HG03460 (cell line): ENCODE results near the gene DHRSX.
"Not testable (repeated sequence)": the region's sequence is repeated elsewhere in the genome, so short reads cannot be mapped to it uniquely, and the experiment has no call there.

Experiments used
- ATAC-seq: cut with Tn5 transposase; IDR thresholded peaks from one replicate; pipeline ENCODE4 v1.9.1; 2021; ENCODE audit not compliant: unreplicated experiment

The DHRSX gene

DNA sequence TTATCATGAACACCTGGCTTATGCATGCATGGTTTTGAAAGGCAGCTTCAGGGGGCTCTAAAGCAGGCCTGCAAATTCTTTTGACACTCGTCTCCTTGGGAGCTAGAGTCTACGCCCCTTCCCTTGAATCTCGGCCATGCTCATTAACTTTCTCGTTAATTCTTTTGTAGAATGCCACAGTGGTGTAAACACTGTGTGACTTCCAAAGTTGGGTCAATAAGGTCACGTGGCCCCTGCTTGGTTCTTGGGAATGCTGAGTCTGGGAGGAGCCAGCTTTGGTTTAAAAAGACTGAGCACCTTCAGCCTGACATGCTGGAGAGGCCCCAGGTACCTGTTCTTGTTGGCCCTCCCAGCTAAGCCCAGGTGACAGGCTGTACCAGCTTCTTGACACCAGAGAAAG, 228.4 kb downstream of the DHRSX start:
- no peak for ATAC-seq

DNA sequence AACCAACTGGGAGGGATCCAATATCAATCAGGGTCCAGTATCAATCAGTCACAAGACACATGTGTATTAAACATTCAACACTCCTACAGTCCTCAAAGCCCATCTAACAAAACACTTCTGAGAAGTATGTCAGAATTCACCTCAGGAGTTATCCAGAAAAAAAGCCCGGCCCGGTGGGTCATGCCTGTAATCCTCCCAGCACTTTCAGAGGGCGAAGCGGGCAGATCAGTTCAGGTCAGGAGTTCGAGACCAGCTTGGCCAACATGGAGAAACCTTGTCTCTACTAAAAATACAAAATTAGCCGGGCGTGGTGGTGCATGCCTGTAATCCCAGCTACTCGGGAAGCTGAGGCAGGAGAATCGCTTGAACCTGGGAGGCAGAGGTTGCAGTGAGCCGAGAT, 229.2 kb downstream of the DHRSX start:
- ATAC-seq = not testable (repeated sequence)

DNA sequence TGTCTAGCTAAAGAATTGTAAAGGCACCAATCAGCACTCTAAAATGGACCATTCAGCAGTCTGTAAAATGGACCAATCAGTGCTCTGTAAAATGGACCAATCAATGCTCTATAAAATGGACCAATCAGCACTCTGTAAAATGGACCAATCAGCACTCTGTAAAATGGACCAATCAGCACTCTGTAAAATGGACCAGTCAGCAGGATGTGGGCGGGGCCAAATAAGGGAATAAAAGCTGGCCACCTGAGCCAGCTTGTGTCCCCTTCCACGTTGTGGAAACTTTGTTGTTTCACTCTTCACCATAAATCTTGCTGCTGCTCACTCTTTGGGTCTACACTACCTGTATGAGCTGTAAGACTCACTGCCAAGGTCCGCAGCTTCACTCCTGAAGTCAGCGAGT, 230.0 kb downstream of the DHRSX start:
- ATAC-seq = not testable (repeated sequence)

DNA sequence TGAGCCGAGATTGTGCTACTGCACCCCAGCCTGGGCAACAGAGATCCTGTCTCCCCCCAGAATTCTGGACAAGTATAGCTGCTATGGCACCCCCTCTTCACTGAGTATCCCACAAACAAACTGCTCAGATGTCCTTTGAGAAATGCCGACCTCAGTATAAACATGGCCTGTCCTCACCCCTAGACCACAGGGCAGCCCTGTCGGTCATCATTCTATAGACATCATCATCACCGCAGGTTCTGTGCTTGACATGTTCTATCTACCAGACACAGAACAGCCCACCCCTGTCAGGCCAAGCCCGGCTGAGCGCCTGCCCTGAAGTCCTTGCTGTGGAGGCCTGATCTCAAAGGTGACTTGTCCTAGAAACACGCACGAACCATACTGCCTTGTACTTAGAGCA, 232.9 kb downstream of the DHRSX start:
- no peak for ATAC-seq

DNA sequence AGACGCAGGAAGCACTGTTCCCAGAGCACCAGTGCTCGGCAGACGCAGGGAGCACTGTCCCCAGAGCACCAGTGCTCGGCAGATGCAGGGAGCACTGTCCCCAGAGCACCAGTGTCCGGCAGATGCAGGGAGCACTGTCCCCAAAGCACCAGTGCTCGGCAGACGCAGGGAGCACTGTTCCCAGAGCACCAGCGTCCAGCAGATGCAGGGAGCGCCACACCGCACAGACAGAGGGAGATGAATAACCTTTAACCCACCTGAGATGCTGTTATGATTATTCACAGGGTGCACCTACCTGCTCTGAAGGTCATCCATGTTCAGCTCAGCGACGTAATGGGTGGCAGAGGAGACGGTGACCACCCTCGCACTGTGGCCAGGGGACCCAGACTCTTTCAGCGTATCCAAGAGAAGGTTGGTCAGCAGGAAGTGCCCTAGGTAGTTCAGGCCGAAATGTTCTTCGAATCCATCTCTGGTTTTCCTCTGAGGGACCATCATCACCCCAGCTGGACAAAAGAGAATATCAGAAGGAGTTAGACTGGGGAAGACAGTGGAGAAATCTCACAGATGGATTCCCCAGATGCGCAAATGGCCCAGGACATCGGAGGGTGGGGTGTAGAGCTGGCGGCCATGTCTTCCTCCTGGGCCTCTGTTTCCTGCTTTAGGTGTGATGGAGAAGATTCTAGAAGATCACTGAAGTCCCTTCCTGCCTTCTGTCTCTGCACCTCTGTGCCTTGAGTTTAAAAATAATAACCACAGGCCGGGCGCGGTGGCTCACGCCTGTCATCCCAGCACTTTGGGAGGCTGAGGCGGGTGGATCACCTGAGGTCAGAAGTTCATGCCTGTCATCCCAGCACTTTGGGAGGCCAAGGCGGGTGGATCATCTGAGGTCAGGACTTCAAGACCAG, 234.1 kb downstream of the DHRSX start:
- ATAC-seq = no peak

DNA sequence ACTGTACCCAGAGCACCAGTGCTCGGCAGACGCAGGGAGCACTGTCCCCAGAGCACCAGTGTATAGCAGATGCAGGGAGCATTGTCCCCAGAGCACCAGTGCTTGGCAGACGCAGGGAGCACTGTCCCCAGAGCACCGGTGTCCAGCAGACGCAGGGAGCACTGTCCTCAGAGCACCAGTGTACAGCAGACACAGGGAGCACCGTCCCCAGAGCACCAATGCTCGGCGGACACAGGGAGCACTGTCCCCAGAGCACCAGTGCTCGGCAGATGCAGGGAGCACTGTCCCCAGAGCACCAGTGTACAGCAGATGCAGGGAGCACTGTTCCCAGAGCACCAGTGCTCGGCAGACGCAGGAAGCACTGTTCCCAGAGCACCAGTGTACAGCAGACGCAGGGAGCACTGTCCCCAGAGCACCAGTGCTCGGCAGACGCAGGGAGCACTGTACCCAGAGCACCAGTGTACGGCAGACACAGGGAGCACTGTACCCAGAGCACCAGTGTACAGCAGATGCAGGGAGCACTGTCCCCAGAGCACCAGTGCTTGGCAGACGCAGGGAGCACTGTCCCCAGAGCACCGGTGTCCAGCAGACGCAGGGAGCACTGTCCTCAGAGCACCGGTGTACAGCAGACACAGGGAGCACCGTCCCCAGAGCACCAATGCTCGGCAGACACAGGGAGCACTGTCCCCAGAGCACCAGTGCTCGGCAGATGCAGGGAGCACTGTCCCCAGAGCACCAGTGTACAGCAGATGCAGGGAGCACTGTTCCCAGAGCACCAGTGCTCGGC, 234.9 kb downstream of the DHRSX start:
- ATAC-seq = not testable (repeated sequence)

DNA sequence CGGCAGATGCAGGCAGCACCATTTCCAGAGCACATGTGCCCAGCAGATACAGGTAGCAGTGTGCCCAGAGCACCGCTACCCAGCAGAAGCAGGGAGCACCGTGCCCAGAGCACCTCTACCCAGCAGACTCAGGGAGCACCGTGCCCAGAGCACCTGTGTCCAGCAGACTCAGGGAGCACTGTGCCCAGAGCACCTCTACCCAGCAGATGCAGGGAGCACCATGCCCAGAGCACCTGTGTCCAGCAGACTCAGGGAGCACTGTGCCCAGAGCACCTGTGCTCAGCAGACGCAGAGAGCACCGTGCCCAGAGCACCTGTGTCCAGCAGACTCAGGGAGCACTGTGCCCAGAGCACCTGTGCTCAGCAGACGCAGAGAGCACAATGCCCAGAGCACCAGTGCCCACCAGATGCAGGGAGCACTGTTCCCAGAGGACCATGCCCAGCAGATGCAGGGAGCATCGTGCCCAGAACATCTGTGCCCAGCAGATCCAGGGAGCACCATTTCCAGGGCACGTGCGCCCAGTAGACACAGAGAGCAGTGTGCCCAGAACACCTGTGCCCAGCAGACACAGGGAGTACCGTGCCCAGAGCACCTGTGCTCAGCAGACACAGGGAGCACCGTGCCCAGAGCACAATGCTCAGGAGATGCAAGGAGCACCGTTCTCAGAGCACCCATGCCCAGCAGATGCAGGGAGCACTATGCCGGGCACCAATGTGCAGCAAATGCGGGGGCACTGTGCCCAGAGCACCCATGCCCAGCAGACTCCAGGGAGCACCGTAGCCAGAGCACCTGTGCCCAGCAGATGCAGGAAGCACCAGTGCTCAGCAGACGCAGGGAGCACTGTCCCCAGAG, 236.4 kb downstream of the DHRSX start:
- no peak for ATAC-seq

DNA sequence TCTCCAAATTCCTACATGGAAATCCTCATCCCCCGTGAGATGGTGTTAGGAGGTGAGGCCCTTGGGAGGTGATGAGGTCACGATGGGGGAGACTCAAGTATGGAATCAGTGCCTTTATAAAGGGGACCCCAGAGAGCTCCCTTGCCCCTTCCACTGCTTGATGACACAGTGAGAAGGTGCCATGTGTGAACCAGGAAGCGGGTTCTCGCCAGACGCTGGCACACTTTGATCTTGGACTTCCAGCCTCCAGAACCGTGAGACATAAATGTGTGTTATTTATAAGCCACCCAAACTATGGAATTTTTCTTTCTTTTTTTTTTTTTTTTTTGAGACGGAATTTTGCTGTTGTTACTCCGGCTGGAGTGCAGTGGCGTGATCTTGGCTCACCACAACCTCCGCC, 237.6 kb downstream of the DHRSX start:
- no peak for ATAC-seq

DNA sequence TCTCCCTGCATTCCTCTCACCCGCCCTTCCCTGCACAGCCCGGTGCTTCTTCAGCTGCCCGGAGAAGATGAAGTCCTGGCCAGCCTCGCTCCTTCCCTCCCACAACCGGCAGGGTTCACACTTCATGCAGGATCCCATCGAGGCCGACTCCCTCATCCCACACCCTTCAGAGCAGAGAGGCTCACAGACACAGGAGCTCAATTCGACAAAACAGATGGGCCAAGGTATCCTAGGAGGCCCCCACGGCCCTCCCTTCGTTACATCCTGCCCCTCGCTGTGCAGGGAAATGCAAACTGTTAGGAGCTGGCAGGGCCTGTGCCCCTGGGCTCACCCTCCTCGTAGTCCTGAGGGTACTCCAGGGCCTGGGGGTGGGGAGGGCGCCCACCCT, 238.1 kb downstream of the DHRSX start:
- ATAC-seq = no peak

DNA sequence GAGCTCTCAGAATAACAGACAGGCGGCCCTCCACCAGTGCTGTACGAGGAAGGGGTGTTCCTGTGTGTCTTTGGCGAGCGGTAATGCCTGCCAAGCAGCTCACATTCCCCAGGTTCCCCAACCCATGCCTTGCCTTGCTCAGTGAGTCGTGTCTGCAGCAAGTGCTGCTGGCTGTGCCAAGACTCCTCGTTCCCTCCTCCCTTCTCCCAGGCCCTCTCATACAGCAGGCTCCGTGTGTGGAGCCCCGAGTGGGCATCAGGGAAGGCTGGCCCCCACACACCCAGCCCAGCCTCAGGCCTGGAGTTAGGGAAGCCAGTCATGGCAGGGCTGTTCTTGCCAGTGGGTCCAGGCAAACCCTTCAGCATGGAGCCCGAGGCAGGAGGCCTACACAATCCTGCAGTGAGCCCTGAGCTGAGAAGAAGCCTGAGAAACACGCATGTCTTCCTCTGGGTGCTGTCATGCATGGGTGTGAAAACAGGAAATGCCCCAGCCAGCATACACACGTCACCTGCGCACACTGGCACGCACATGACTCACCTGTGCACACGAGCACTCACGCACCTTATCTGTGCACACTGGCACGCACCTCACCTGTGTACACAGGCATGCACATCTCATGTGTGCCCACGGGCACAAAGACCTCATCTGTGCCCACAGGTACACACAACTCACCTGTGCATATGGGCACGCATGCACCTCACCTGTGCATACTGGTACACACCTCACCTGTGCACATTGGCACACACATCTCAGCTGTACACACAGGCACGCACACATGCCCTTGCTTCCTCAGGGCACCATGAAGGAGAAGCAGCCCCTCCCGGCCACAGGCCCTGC, 238.7 kb downstream of the DHRSX start:
- no peak for ATAC-seq

DNA sequence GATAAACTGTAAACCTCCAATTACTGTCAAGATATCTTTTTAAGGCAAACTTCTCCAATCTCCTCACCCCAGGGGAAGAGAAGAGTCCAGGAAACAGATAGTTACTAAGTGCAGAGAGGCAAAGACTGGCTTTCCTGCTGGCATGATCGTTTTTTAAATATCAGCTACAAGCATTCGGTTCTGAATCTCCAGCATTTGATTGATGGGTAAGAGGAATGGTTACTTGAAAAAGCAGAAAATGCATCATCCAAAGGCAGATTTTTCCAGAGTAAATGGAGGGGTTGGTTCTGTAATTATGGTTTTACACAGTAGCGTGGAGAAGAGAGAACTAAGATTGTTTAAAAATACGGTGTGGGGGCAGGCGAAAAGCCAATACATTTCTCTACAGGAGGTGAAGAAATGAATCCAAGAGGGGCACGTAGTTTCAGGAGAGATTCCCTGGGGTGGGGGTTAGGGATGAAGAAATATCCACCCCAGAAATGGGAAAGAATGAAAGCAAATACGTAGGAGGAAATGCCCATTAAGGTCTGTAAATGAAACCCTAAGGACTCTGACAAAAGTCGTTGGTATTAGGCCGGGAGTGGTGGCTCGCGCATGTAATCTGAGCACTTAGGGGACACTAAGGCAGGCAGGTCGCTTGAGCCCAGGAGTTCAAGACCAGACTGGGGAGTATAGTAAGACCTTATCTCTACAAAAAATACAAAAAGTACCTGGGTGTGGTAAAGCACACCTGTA, 248.3 kb downstream of the DHRSX start:
- no peak for ATAC-seq

DNA sequence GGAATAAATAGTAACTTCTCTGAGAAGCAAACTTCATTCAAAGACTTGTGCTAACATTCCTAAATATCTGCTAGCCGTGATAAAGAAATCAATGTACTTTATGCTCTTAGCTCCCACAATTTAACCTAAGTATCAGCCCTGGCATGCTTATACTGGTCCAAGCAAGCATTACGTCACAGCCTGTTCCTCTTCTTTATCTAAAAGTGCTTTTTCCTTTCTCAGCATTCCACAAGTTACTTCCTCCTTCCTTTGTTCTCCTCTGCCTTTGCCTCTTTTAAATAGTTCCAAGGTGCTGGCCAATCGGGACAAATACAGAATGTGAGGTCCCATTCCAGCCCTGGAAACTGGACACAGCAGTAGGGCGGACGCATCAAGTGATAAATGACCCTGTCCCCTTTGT, 249.6 kb downstream of the DHRSX start:
- ATAC-seq = no peak

DNA sequence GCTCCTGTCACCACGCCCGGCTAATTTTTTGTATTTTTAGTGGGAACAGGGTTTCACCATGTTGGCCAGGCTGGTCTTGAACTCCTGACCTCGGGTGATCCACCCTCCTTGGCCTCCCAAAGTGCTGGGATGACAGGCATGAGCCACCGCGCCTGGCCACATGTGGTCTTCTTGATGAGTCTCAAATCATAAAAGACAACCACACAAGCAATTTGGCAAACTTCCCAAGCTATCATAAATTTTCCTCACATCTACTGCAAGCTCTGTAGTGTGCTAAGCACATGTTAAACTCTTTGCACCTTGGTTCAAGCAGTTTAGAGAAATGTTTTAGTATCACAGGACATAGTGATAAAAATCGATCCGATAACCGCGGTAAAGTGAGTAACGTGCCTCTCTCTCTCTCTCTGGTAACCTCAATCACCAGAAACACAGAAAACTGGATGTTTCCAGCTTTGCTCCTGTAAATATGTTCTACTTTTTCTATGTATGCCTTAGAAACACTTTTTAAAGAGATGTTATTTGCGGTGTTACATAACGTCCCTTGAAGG, 256.8 kb downstream of the DHRSX start:
- ATAC-seq = no peak

DNA sequence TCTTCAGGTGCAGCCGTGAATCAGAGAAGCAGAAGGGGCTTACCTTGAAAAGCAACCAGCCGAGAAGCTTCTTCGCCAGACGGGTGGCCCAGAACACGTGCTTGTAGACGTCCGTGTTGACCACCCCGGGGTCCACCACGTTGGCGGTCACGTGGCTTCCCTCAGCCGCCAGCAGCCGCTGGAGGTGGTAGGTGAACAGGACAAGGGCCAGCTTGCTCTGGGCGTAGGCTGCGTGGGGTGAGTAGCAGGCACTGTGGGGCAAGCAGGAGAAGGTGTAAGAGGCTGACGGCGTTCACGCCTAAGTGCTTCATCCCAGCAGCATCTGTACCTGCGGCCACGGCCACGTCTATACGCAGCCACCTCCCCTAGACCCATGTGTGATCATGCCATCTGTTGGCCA, 257.8 kb downstream of the DHRSX start:
- ATAC-seq = no peak

DNA sequence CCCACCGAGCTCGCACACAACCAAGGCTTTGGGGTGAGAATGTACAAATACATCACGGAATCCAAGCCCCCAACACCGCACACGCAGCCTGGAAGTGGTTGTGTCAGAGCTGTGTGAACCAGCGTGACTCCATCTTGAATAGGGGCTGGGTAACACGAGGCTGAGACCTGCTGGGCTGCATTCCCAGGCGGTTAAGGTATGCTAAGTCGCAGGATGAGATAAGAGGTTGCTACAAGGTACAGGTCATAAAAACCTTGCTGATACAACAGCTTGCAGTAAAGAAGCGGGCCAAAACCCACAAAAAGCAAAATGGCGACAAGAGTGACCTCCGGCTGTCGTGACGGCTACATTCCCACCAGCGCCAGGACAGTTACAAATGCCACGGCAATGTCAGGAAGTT, 258.4 kb downstream of the DHRSX start:
- ATAC-seq = no peak

DNA sequence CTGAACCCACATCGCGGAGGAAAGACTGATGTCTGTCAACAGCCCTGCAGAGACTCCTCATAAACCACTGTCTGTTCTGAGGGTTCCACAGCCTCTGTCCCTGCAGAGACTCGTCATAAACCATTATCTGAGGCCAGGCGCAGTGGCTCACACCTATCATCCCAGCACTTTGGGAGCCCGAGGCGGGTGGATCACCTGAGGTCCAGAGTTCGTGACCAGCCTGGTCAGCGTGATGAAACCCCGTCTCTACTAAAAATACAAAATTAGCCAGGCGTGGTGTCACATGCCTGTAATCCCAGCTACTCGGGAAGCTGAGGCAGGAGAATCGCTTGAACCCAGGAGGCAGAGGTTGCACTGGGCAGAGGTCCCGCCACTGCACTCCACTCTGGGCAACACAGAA, 259.3 kb downstream of the DHRSX start:
- not testable (repeated sequence) for ATAC-seq

DNA sequence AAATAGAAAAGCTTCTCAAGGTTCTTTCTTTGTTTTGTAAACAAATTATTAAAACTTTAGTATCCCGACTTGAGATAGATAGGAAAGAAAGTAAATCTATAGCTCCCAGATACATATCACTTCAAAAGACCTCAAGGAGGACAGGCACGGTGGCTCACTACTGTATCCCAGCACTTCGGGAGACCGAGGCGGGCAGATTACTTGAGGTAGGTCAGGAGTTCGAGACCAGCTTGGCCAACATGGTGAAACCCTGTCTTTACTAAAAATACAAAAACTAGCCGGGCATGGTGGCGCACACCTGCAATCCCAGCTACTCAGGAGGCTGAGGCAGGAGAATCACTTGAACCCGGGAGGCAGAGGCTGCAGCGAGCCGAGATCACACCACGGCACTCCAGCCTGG, 260.0 kb downstream of the DHRSX start:
- not testable (repeated sequence) for ATAC-seq

DNA sequence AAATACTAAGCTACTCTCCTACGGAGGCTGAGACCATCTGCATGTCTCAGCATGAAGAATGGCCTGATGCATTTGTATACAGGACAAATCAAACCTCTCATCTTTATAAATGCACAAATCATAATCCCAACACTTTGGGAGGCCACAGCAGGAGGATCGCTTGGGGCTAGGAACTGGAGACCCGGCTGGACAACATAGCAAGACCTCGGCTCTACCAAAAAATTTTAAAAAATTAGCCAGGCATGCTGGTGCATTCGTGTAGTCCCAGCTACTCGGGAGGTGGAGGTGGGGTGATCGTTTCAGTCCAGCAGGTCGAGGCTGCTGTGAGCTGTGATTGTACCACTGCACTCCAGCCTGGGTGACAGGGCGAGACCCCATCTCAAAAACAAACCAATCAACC, 262.8 kb downstream of the DHRSX start:
- ATAC-seq = no peak

DNA sequence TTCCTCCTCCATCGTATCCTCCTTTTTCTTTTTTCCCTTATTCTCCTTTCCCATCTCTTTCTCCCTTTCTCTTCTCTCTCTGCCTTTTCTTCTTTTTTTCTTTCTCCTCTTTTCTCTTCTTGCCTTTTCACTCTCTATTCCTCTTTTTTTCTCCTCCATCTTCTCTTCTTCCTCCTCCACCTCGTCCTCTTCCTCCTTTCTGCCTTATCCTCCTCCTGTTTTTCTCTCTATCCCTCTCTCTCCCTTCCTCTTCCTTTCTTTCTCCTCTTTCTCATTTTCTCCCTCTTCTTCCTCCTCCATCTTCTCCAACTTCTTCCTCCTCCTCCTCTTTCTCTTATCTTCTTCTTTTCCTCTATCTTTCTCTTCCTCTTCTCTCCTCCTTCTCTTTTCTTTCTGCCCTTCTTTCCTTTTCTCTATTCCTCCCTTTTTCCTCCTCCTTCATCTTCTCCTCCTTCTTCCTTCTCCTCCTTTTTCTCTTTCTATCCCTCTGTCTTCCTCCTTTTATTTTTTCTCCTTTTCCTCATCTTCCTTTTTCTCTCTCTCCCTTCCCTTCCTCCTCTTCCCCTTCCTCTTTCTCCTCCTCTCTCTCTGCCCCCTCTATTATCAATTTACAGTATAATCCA, 269.1 kb downstream of the DHRSX start:
- no peak for ATAC-seq
